SK-N-SH (cell line): ENCODE data around the gene ZNF709. TPM values are rescaled to one million over a fixed set of nuclear protein-coding genes. Genes with fewer than 3 reads are reported as not detected.

Experiments used
- CTCF ChIA-PET: fragments of 300-600, 350-600 bp; formaldehyde crosslinking; extraction: SDS; loops from one replicate; lab custom pipeline; 2021; lab: Yijun Ruan, JAX
- POLR2A ChIA-PET: fragments of 350-600 bp; sonication (Branson Sonifier 250); formaldehyde crosslinking; extraction: SDS; loops from one replicate; lab custom pipeline; 2020; ENCODE audit warnings: antibody characterized with exemption, inconsistent platforms; lab: Yijun Ruan, JAX
- DNase-seq: peaks from one replicate; pipeline ENCODE4 v3.0.0; 2012
- H2AFZ ChIP-seq: fragments of 200-600 bp; sonication (generic); 2 replicates; pipeline ENCODE4 v1.8.1; 2016; ENCODE audit warnings: antibody characterized with exemption, mild to moderate bottlenecking, low read depth
- H3F3A ChIP-seq: fragments of 200-600 bp; sonication (generic); replicated peaks from 2 replicates; pipeline ENCODE3; 2016; ENCODE audit warnings: antibody characterized with exemption, mild to moderate bottlenecking; ENCODE audit not compliant: insufficient read depth
- H3K27ac ChIP-seq, 2 experiments: fragments of 200-500 bp in 1 of 2; fragments of 200-600 bp in 1 of 2; sonication (Bioruptor generic) in 1 of 2; sonication (generic), shearing (Covaris generic) in 1 of 2; 2 replicates each; pipeline versions ENCODE4 v1.5.1 to v1.6.1; 2014 to 2016; ENCODE audit warnings: low read depth in 2 of 2, inconsistent platforms in 1 of 2, low read length in 1 of 2, mild to moderate bottlenecking in 1 of 2, mixed read lengths in 1 of 2
- H3K27me3 ChIP-seq: fragments of 200-600 bp; sonication (generic), shearing (Covaris generic); 2 replicates; pipeline ENCODE4 v1.6.1; 2016; ENCODE audit warnings: mixed run types; ENCODE audit not compliant: insufficient read depth
- H3K36me3 ChIP-seq, 2 experiments: fragments of 200-500 bp in 1 of 2; fragments of 200-600 bp in 1 of 2; sonication (Bioruptor generic) in 1 of 2; sonication (generic) in 1 of 2; replicated peaks in 1 of 2; 2 replicates each; pipeline versions ENCODE3 to v1.5.1; 2014 to 2016; ENCODE audit warnings: low read length in 1 of 2, mild to moderate bottlenecking in 1 of 2; ENCODE audit not compliant: insufficient read depth in 2 of 2, control insufficient read depth in 1 of 2
- H3K4me1 ChIP-seq, 2 experiments: fragments of 200-500 bp in 1 of 2; fragments of 200-600 bp in 1 of 2; sonication (Bioruptor generic) in 1 of 2; sonication (generic), shearing (Covaris generic) in 1 of 2; 2 replicates each; pipeline versions ENCODE4 v1.5.1 to v1.6.1; 2014 to 2016; ENCODE audit warnings: low read depth in 1 of 2, low read length in 1 of 2, mixed run types in 1 of 2; ENCODE audit not compliant: insufficient read depth in 2 of 2, control insufficient read depth in 1 of 2
- H3K4me2 ChIP-seq: fragments of 200-600 bp; sonication (generic), shearing (Covaris generic); 2 replicates; pipeline ENCODE4 v1.6.1; 2017; ENCODE audit warnings: mixed run types
- H3K4me3 ChIP-seq, 2 experiments: fragments of 200-500 bp in 1 of 2; fragments of 200-600 bp in 1 of 2; sonication (Bioruptor generic) in 1 of 2; sonication (generic), shearing (Covaris generic) in 1 of 2; 2 replicates each; pipeline versions ENCODE4 v1.5.1 to v1.8.1; 2014 to 2016; ENCODE audit warnings: low read depth in 2 of 2, inconsistent platforms in 1 of 2, low read length in 1 of 2, mild to moderate bottlenecking in 1 of 2, mixed read lengths in 1 of 2, moderate library complexity in 1 of 2
- H3K79me2 ChIP-seq: fragments of 200-600 bp; sonication (generic); 2 replicates; pipeline ENCODE4 v1.8.1; 2017; ENCODE audit warnings: mild to moderate bottlenecking; ENCODE audit not compliant: insufficient read depth
- H3K9ac ChIP-seq: fragments of 200-600 bp; sonication (generic); 2 replicates; pipeline ENCODE4 v1.6.1; 2017; ENCODE audit warnings: mixed run types
- H3K9me2 ChIP-seq: fragments of 200-600 bp; sonication (generic); 2 replicates; pipeline ENCODE4 v1.6.1; 2017; ENCODE audit warnings: mixed run types
- H3K9me3 ChIP-seq: fragments of 200-600 bp; sonication (generic); 2 replicates; pipeline ENCODE4 v1.6.1; 2017; ENCODE audit warnings: mixed run types, mild to moderate bottlenecking, moderate library complexity
- H4K20me1 ChIP-seq: fragments of 200-600 bp; sonication (generic); 2 replicates; pipeline ENCODE4 v1.6.1; 2017; ENCODE audit warnings: mild to moderate bottlenecking, mixed run types; ENCODE audit not compliant: insufficient read depth
- CHD2 ChIP-seq: fragments of 150-350 bp; IDR thresholded peaks from 2 replicates; pipeline ENCODE4 v1.6.1; 2018; ENCODE audit warnings: low read length; ENCODE audit not compliant: partially characterized antibody
- ELF1 ChIP-seq: IDR thresholded peaks from 2 replicates; pipeline ENCODE4 v1.4.0; 2012
- EZH2phosphoT487 ChIP-seq: fragments of 200-600 bp; sonication (generic); IDR thresholded peaks from 2 replicates; pipeline ENCODE4 v1.6.1; 2017; ENCODE audit warnings: low read depth, mixed run types, mild to moderate bottlenecking, antibody characterized with exemption, moderate library complexity, borderline replicate concordance
- FOXM1 ChIP-seq: IDR thresholded peaks from 2 replicates; pipeline ENCODE4 v1.4.0; 2012; ENCODE audit warnings: low read depth, mild to moderate bottlenecking
- GATA2 ChIP-seq: sonication (generic); formaldehyde crosslinking; IDR thresholded peaks from 2 replicates; pipeline ENCODE4 v1.5.0; 2020; ENCODE audit warnings: mild to moderate bottlenecking, missing genetic modification reagents
- JUND ChIP-seq: IDR thresholded peaks from 2 replicates; pipeline ENCODE4 v1.4.0; 2012
- MXI1 ChIP-seq: IDR thresholded peaks from 2 replicates; pipeline ENCODE4 v1.6.1; 2012; ENCODE audit warnings: mild to moderate bottlenecking, low read depth, low read length, improper control_type of control experiment
- NRF1 ChIP-seq: IDR thresholded peaks from 2 replicates; pipeline ENCODE4 v1.6.1; 2012; ENCODE audit warnings: low read depth, mild to moderate bottlenecking, low read length
- POLR2AphosphoS5 ChIP-seq: IDR thresholded peaks from 2 replicates; pipeline ENCODE4 v1.6.1; 2012; ENCODE audit warnings: low read depth, low read length
- RFX5 ChIP-seq: IDR thresholded peaks from 2 replicates; pipeline ENCODE4 v1.6.1; 2012; ENCODE audit warnings: mild to moderate bottlenecking, improper control_type of control experiment, low read length
- RXRA ChIP-seq: IDR thresholded peaks from 2 replicates; pipeline ENCODE4 v1.4.0; 2012; ENCODE audit warnings: low read depth, mild to moderate bottlenecking, borderline replicate concordance
- SMC3 ChIP-seq: IDR thresholded peaks from 2 replicates; pipeline ENCODE4 v1.6.1; 2012; ENCODE audit warnings: low read depth, low read length, improper control_type of control experiment
- TAF1 ChIP-seq: IDR thresholded peaks from 2 replicates; pipeline ENCODE4 v1.6.1; 2012; ENCODE audit warnings: low read depth, mild to moderate bottlenecking, low read length, moderate library complexity, borderline replicate concordance
- TCF12 ChIP-seq: IDR thresholded peaks from 2 replicates; pipeline ENCODE4 v1.4.0; 2012
- whole genome bisulfite sequencing: methylation state at CpG from one replicate; pipeline ENCODE4 v1.1.6; 2017; ENCODE audit warnings: low lambda C conversion rate; 5-methylcytosine and 5-hydroxymethylcytosine counted together
- polyA plus RNA-seq, 3 experiments: library from polyadenylated mRNA; depleted of rRNA; stranded (reverse); fragments of >200 nt; gene quantifications; 2 replicates each; pipeline ENCODE4 v1.2.3, GENCODE V29; 2012
- TF ChIP-seq, protein P1 (sequence below): IDR thresholded peaks from 2 replicates; pipeline ENCODE4 v1.4.0; 2012; ENCODE audit warnings: low read depth, borderline replicate concordance
- TF ChIP-seq, protein P2 (sequence below): IDR thresholded peaks from 2 replicates; pipeline ENCODE4 v1.4.0; 2012; ENCODE audit warnings: low read depth
- TF ChIP-seq, protein P3 (sequence below): IDR thresholded peaks from 2 replicates; pipeline ENCODE4; 2012
- TF ChIP-seq, protein P4 (sequence below): fragments of 150-350 bp; IDR thresholded peaks from 2 replicates; pipeline ENCODE4 v1.6.1; 2016; ENCODE audit warnings: mild to moderate bottlenecking, low read depth, low read length

Gene ZNF709
- 0.64 and 0.99 TPM in 2 replicates for polyA plus RNA-seq (2012; rRNA removed)
- polyA plus RNA-seq (2012; cell fraction: cytosol; rRNA removed) = 0.76 and 0.97 TPM in 2 replicates
- 1.3 and 2.1 TPM in 2 replicates for polyA plus RNA-seq (2012; cell fraction: nucleus; rRNA removed)

DNA sequence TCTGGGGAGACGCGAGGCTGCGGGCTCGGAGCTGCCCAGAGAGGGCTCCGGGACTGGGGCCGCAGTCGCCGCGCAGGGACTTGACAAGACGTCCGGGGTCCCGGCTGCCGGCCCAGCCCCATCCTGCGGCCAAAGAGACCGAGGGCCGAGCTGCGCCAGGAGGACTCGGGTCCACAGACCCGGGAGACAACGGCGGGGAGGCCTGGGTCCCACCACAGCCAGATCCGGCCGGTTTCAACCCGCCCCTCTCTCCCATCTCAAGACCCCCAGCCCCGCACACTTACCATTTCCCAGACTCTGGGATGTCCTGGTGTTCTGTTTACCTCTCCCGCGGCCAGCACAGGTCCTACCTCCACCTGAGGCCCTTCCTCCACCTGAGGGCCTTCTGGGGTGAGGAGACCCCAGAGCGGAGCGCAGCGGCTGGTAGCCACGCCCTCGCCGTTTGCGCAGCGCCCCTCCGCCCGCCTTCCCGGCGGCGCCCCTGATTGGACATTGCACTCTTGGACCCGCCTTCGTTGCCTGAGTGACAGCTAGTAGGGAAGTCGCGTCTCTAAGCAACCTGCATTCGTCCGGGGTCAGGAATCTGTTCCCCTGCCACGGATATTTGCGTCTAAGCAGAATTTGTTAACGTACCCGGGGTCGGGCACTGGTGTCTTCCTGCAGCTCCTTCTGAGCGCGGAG is at the start of gene ZNF709:
TSS of gene ZNF709 (minus strand) at position 446 of the 681 bp plus-strand sequence. CDS start at position 287, 159 bp downstream.
- peak within 1 kb of the TSS; percentile 67 to 85 for H3K4me3 ChIP-seq
- H3K9ac ChIP-seq = peak within 1 kb of the TSS; percentile 78
- H3K36me3 ChIP-seq = no peaks in the 10 kb centered on the region
- no peaks in the 10 kb centered on the region for H4K20me1 ChIP-seq
- WGBS = 3% methylated on average over 16 of the region's 53 CpGs
- H3K4me2 ChIP-seq = peak within 1 kb of the TSS; percentile 85
- DNase-seq = peak; percentile 95
- no peaks in the 10 kb centered on the region for H3K9me3 ChIP-seq
- ChIA-PET POLR2A (interaction anchor here (0.5 to 3.0 kb wide), 3 partner anchors 11 to 43 kb away, joined by 3 to 16 read pairs (median 3); partner anchors contain the start of gene ZNF443), CTCF (interaction anchor here (1.9 kb wide), 1 partner anchor 11 kb away, joined by 10 read pairs; no protein-coding TSS in a partner anchor)
- no peaks in the 10 kb centered on the region for H3K9me2 ChIP-seq
- peak within 1 kb of the TSS; percentile 99 for H2AFZ ChIP-seq
- H3K79me2 ChIP-seq = peaks cover 48% of the 10 kb centered on the region
- H3K4me1 ChIP-seq = peaks cover 0 to 7% of the 10 kb centered on the region in 2 experiments; a peak in 2 of 4 replicates
- TF ChIP-seq RFX5 (no peak), SMC3 (no peak; the same call in 1 of the 2 replicates), ELF1 (peak; percentile 66), MXI1 (peak; percentile 71), TCF12 (no peak), CHD2 (peak; percentile 74), EZH2phosphoT487 (no peak), RXRA (no peak), GATA2 (CRISPR knock-in tag) (no peak), TAF1 (no peak), FOXM1 (no peak), JUND (no peak), NRF1 (peak; percentile 61; the same call in 1 of the 2 replicates), POLR2AphosphoS5 (peak; percentile 84)
- TF ChIP-seq, protein P1, sequence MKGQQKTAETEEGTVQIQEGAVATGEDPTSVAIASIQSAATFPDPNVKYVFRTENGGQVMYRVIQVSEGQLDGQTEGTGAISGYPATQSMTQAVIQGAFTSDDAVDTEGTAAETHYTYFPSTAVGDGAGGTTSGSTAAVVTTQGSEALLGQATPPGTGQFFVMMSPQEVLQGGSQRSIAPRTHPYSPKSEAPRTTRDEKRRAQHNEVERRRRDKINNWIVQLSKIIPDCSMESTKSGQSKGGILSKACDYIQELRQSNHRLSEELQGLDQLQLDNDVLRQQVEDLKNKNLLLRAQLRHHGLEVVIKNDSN = no peak
- TF ChIP-seq, protein P2, sequence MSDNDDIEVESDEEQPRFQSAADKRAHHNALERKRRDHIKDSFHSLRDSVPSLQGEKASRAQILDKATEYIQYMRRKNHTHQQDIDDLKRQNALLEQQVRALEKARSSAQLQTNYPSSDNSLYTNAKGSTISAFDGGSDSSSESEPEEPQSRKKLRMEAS = no peak; the same call in 1 of the 2 replicates
- TF ChIP-seq, protein P3, sequence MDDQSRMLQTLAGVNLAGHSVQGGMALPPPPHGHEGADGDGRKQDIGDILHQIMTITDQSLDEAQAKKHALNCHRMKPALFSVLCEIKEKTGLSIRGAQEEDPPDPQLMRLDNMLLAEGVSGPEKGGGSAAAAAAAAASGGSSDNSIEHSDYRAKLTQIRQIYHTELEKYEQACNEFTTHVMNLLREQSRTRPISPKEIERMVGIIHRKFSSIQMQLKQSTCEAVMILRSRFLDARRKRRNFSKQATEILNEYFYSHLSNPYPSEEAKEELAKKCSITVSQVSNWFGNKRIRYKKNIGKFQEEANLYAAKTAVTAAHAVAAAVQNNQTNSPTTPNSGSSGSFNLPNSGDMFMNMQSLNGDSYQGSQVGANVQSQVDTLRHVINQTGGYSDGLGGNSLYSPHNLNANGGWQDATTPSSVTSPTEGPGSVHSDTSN = peak; percentile 99
- TF ChIP-seq, protein P4, sequence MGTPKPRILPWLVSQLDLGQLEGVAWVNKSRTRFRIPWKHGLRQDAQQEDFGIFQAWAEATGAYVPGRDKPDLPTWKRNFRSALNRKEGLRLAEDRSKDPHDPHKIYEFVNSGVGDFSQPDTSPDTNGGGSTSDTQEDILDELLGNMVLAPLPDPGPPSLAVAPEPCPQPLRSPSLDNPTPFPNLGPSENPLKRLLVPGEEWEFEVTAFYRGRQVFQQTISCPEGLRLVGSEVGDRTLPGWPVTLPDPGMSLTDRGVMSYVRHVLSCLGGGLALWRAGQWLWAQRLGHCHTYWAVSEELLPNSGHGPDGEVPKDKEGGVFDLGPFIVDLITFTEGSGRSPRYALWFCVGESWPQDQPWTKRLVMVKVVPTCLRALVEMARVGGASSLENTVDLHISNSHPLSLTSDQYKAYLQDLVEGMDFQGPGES = no peak
- no peaks in the 10 kb centered on the region for H3K27me3 ChIP-seq
- peak within 1 kb of the TSS; percentile 28 to 74; a peak in 3 of 4 replicates for H3K27ac ChIP-seq
- H3F3A ChIP-seq = no peaks in the 10 kb centered on the region
